ENCODE results near the gene GDI2. TPM values are rescaled to one million over a fixed set of nuclear protein-coding genes. Genes with fewer than 3 reads are reported as not detected.

The GDI2 gene
- total and polyA plus RNA-seq, 2 of the 13 experiments (the other 11 are each of a cell fraction or from before 2014, with no cell fraction given) = 153 to 477 TPM

- TF ChIP-seq MNT (IDR thresholded peaks at IDR 0.05) (peak; percentile 56), KAT2B (IDR thresholded peaks at IDR 0.05; ENCODE audit: borderline replicate concordance, low read depth, low read length) (no peak), ZNF512 (CRISPR knock-in tag; IDR thresholded peaks at IDR 0.05) (no peak), CBFB (CRISPR knock-in tag; IDR thresholded peaks at IDR 0.05) (peak; percentile 69), ZNF597 (CRISPR knock-in tag; IDR thresholded peaks at IDR 0.05) (no peak), ZNF34 (CRISPR knock-in tag; IDR thresholded peaks at IDR 0.05; ENCODE audit: borderline replicate concordance) (no peak; the same call in 1 of the 2 replicates), ZNF652 (CRISPR knock-in tag; IDR thresholded peaks at IDR 0.05; ENCODE audit: borderline replicate concordance, low read depth) (no peak; the same call in 1 of the 2 replicates), ARID2 (CRISPR knock-in tag; IDR thresholded peaks at IDR 0.05; ENCODE audit: borderline replicate concordance) (no peak), ZNF225 (CRISPR knock-in tag; IDR thresholded peaks at IDR 0.05) (peak; percentile 86), EP300 (IDR thresholded peaks at IDR 0.05; ENCODE audit: low read depth in 2 of 2, low read length in 2 of 2) (peak in 1 of 2 experiments; percentile 72; a peak in 3 of 4 replicates), EP300 (CRISPR knock-in tag; IDR thresholded peaks at IDR 0.05; ENCODE audit: borderline replicate concordance) (peak; percentile 84), CEBPZ (IDR thresholded peaks at IDR 0.05; ENCODE audit: low read length) (no peak), CSRNP2 (CRISPR knock-in tag; conservative IDR thresholded peaks at IDR 0.05; ENCODE audit: low read depth) (no peak), ARNT2 (CRISPR knock-in tag; IDR thresholded peaks at IDR 0.05; ENCODE audit: low read depth) (peak; percentile 98), NR2F2 (IDR thresholded peaks at IDR 0.05; ENCODE audit: borderline replicate concordance, low read depth) (no peak), MIXL1 (CRISPR knock-in tag; IDR thresholded peaks at IDR 0.05) (peak; percentile 60), ZNF44 (CRISPR knock-in tag; IDR thresholded peaks at IDR 0.05) (peak; percentile 22; the same call in 1 of the 2 replicates), SMYD3 (CRISPR knock-in tag; IDR thresholded peaks at IDR 0.05) (no peak; the same call in 1 of the 2 replicates), SUZ12 (IDR thresholded peaks at IDR 0.05; ENCODE audit: low read depth, low read length) (no peak), NR1H2 (CRISPR knock-in tag; IDR thresholded peaks at IDR 0.05; ENCODE audit: borderline replicate concordance, low read depth) (peak; percentile 81; the same call in 1 of the 2 replicates)
Observed at GRCh38 chr10:5813341-5814109, at the start of gene GDI2 (continued).
